ENCODE measurements around the gene DUSP8.

DNA sequence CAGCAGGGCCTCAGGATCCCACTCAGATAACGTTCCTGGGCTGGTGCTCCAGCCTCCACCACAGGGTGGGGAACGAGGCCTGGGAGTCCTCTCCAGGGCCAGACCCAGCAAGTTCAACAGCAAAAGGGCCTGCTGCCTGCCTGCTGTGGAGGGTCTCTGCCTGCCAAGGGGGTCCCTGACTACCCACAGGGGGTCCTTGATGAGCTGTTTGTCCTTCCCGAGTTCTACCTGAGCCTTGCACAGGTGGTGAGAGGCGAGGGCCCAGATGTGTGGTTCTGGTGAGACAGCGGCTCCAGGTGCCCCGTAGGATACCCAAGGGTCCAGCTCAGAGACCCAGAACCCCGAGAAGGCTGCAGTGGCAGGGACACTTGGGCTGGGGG, 4.4 kb downstream of the DUSP8 start:
- TF ChIP-seq EZH2 (IDR thresholded peaks at IDR 0.05) (no peak), POLR2AphosphoS5 (IDR thresholded peaks at IDR 0.05; ENCODE audit: borderline replicate concordance, low read depth, low read length) (no peak), FOXP2 (optimal IDR thresholded peaks at IDR 0.05; ENCODE audit: control extremely low read depth, extremely low read length, insufficient read depth) (no peak)
